Measurements from ENCODE around the gene ZDHHC5.

GRCh38 chr11:57728829-57729228, 60.9 kb downstream of the ZDHHC5 start:
- TF ChIP-seq ELF4 (IDR thresholded peaks at IDR 0.05) (no peak), FOXM1 (IDR thresholded peaks at IDR 0.05; ENCODE audit: borderline replicate concordance) (no peak), SUZ12 (IDR thresholded peaks at IDR 0.05) (no peak), FOXK2 (IDR thresholded peaks at IDR 0.05) (no peak), LEF1 (IDR thresholded peaks at IDR 0.05; ENCODE audit: borderline replicate concordance) (no peak)

Data from HEK293T (cell line).